ENCODE measurements around the gene OLFM2. TPM values are rescaled to one million over a fixed set of nuclear protein-coding genes. Genes with fewer than 3 reads are reported as not detected.
A peak's percentile ranks its signal among the peaks of the same experiment; 100 is the strongest.

Gene OLFM2
- total and polyA plus RNA-seq, 2 experiments from 2014 or later = 8.9 to 11.6 TPM

DNA sequence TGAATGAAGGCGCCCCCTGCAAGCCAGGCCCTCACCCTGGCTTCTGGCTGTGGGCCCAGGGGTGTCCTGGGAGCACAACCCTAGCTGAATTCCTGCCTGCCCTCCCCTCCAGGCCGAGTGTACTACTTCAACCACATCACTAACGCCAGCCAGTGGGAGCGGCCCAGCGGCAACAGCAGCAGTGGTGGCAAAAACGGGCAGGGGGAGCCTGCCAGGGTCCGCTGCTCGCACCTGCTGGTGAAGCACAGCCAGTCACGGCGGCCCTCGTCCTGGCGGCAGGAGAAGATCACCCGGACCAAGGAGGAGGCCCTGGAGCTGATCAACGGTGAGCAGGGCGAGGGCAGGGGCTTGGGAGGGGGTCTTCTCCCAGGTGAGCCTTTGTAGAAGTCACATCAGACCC, 98.0 kb downstream of the OLFM2 start:
- Histone ChIP-seq H3K4me3 (no peak overlapping the region), H3K4me1 (ENCODE audit: insufficient read depth) (0 out of 2 replicates have a peak, but pooled peaks cover 7% of the 10 kb centered on the region), H3K4me2 (ENCODE audit: unreplicated experiment) (no peak overlapping the region), H3K9me2 (ENCODE audit: insufficient read depth) (no peaks in the 10 kb centered on the region), H3K36me3 (ENCODE audit: low read depth) (no peaks in the 10 kb centered on the region; the same call in 1 of the 2 replicates), H3K9me3 (ENCODE audit: low read depth) (no peaks in the 10 kb centered on the region), H2AFZ (no peak overlapping the region), H3K9ac (no peak overlapping the region), H3K27ac (no peak overlapping the region), H3K27me3 (replicated peaks; ENCODE audit: insufficient read depth) (no peaks in the 10 kb centered on the region), H3F3A (ENCODE audit: insufficient read depth) (peaks cover 8% of the 10 kb centered on the region), H3K79me2 (ENCODE audit: insufficient read depth) (peaks cover 39% of the 10 kb centered on the region), H4K20me1 (ENCODE audit: insufficient read depth) (no peaks in the 10 kb centered on the region)
- DNase-seq = no peak
- in situ Hi-C loops (cut with MboI) = no loop called here
- 93 to 96% methylated on average over 15 of the region's 15 CpGs for WGBS, 2 experiments (ENCODE audit: low coverage in 1 of 2, low lambda C conversion rate in 2 of 2, missing lambda C conversion rate in 2 of 2)
- TF ChIP-seq EZH2 (IDR thresholded peaks at IDR 0.05; ENCODE audit: insufficient read depth, poor library complexity, severe bottlenecking) (no peak), EZH2phosphoT487 (IDR thresholded peaks at IDR 0.05; ENCODE audit: insufficient read depth, low read depth) (no peak)

DNA sequence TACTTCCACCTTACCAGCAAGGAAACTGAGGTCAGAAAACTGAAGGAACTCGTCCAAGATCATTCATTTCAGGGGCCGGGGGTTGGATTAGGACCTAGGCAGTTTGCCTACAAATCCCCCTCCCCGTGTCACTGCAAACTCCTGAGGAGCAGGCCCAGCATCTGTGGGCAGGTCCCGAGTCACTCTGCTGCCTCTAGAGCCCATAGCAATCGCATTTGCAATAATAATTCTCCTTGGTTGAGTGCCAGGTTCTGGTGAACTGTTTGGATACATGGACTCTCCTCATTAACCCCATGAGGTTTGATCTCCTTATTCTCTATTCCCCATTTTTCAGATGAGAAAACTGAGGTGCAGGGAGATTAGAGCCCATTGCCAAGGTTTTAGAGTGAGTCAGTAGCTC, 100.3 kb downstream of the OLFM2 start:
- DNase-seq = peak; percentile 86
- H3K27me3 ChIP-seq (replicated peaks; ENCODE audit: insufficient read depth) = no peaks in the 10 kb centered on the region
- WGBS, 2 experiments (ENCODE audit: low coverage in 1 of 2, low lambda C conversion rate in 2 of 2, missing lambda C conversion rate in 2 of 2) = 1 to 6% methylated on average over 5 of the region's 5 CpGs
- peak overlapping the region; percentile 94 for H3K4me3 ChIP-seq
- in situ Hi-C loops (cut with MboI) = no loop called here
- peak overlapping the region; percentile 98 for H3K4me2 ChIP-seq (ENCODE audit: unreplicated experiment)
- no peaks in the 10 kb centered on the region for H4K20me1 ChIP-seq (ENCODE audit: insufficient read depth)
- peak overlapping the region; percentile 68 for H2AFZ ChIP-seq
- TF ChIP-seq EZH2 (IDR thresholded peaks at IDR 0.05; ENCODE audit: insufficient read depth, poor library complexity, severe bottlenecking) = no peak
- TF ChIP-seq EZH2phosphoT487 (IDR thresholded peaks at IDR 0.05; ENCODE audit: insufficient read depth, low read depth) = no peak
- no peaks in the 10 kb centered on the region for H3K9me3 ChIP-seq (ENCODE audit: low read depth)
- 0 out of 2 replicates have a peak, but pooled peaks cover 7% of the 10 kb centered on the region for H3K4me1 ChIP-seq (ENCODE audit: insufficient read depth)
- no peak overlapping the region for H3K27ac ChIP-seq
- H3K36me3 ChIP-seq (ENCODE audit: low read depth) = no peaks in the 10 kb centered on the region; the same call in 1 of the 2 replicates
- peaks cover 8% of the 10 kb centered on the region for H3F3A ChIP-seq (ENCODE audit: insufficient read depth)
- H3K79me2 ChIP-seq (ENCODE audit: insufficient read depth) = peaks cover 62% of the 10 kb centered on the region
- no peaks in the 10 kb centered on the region for H3K9me2 ChIP-seq (ENCODE audit: insufficient read depth)
- peak overlapping the region; percentile 83 for H3K9ac ChIP-seq

DNA sequence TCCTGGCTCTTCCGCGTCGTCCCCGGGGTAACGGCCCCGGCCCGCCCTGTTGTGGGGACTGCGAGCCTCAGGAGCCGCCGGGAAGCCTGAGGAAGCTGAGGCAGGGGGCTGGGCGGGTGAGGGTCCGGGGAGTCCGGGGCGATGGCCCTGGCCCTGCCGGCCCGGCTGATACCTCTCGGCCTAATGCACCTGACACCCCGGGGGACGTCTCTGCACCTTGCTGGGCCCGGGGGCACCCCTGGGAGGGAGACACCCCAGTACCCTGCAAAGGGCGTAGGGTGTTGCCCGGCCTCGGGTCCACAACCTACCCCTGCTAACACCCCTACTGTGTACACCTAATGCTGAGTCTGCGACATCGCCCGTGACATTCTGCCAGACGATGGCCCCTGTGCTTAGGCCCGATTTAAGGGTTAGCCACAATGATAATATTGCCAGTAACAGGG, 100.8 kb downstream of the OLFM2 start:
- Histone ChIP-seq H3K9me3 (ENCODE audit: low read depth) (no peaks in the 10 kb centered on the region), H3K4me3 (peak overlapping the region; percentile 94), H3K79me2 (ENCODE audit: insufficient read depth) (peaks cover 64% of the 10 kb centered on the region), H3K27me3 (replicated peaks; ENCODE audit: insufficient read depth) (no peaks in the 10 kb centered on the region), H3K9me2 (ENCODE audit: insufficient read depth) (no peaks in the 10 kb centered on the region), H3K4me1 (ENCODE audit: insufficient read depth) (0 out of 2 replicates have a peak, but pooled peaks cover 7% of the 10 kb centered on the region), H3K4me2 (ENCODE audit: unreplicated experiment) (peak overlapping the region; percentile 98), H3K27ac (no peak overlapping the region), H3K9ac (peak overlapping the region; percentile 83), H3F3A (ENCODE audit: insufficient read depth) (peaks cover 8% of the 10 kb centered on the region), H2AFZ (peak overlapping the region; percentile 68), H3K36me3 (ENCODE audit: low read depth) (no peaks in the 10 kb centered on the region; the same call in 1 of the 2 replicates), H4K20me1 (ENCODE audit: insufficient read depth) (no peaks in the 10 kb centered on the region)
- no peak for DNase-seq
- 0 to 1% methylated on average over 14 to 27 of the region's 28 CpGs for WGBS, 2 experiments (ENCODE audit: low coverage in 1 of 2, low lambda C conversion rate in 2 of 2, missing lambda C conversion rate in 2 of 2)
- in situ Hi-C loops (cut with MboI) = no loop called here
- TF ChIP-seq EZH2phosphoT487 (IDR thresholded peaks at IDR 0.05; ENCODE audit: insufficient read depth, low read depth) (no peak), EZH2 (IDR thresholded peaks at IDR 0.05; ENCODE audit: insufficient read depth, poor library complexity, severe bottlenecking) (no peak)

DNA sequence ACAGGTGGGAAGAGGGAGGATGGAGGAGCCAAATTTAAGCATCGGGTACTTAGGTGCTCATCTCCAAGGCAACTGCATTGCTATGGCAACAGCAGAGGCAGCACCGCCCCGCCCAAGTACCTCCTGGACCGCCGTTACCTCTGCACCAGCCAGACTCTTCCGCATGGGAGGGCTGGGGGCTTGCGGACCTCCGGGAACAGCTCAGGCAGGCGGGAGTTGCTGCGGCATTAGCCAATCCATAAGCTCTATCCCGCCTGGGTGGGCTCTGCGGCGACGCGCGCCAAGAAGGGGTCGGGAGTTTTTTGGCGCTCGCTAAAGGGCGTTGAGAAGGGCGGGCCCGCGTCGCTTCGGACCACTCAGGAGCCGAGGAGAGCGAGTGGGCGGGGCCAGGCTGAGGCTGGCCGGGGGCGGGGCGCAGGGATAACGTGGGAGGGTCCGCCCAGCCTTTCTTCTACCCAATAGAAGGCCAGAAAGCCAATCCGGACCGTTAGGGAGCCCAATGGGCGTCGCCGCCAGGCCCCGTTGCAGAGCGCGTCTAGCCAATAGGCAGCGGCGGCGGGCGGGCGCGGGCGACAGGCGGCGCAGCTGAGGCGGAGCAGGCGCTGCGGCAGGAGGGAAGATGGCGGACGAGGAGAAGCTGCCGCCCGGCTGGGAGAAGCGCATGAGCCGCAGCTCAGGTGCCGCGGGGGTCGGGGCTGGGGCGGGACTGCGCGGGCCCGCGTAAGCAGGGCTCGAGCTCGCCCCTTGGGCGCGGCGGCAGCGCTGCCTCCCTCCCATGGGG, 101.4 kb downstream of the OLFM2 start, which contains the start of gene PIN1:
PIN1 (plus strand) TSS at position 593 of the 781 bp plus-strand sequence; CDS start at position 620, 27 bp downstream.
- Histone ChIP-seq H3K9me2 (ENCODE audit: insufficient read depth) (no peaks in the 10 kb centered on the region), H3K79me2 (ENCODE audit: insufficient read depth) (peaks cover 67% of the 10 kb centered on the region), H3K27me3 (replicated peaks; ENCODE audit: insufficient read depth) (no peaks in the 10 kb centered on the region), H3K4me1 (ENCODE audit: insufficient read depth) (0 out of 2 replicates have a peak, but pooled peaks cover 7% of the 10 kb centered on the region), H4K20me1 (ENCODE audit: insufficient read depth) (no peaks in the 10 kb centered on the region), H2AFZ (peak within 1 kb of the TSS; percentile 78), H3K9me3 (ENCODE audit: low read depth) (no peaks in the 10 kb centered on the region), H3K4me3 (peak within 1 kb of the TSS; percentile 94), H3K36me3 (ENCODE audit: low read depth) (0 out of 2 replicates have a peak, but pooled peaks cover 1% of the 10 kb centered on the region), H3F3A (ENCODE audit: insufficient read depth) (peaks cover 8% of the 10 kb centered on the region), H3K9ac (peak within 1 kb of the TSS; percentile 83), H3K27ac (0 out of 2 replicates have a peak within 1 kb of the TSS, but pooled peaks have one; percentile 14), H3K4me2 (ENCODE audit: unreplicated experiment) (peak within 1 kb of the TSS; percentile 98)
- TF ChIP-seq EZH2phosphoT487 (IDR thresholded peaks at IDR 0.05; ENCODE audit: insufficient read depth, low read depth) (no peak), EZH2 (IDR thresholded peaks at IDR 0.05; ENCODE audit: insufficient read depth, poor library complexity, severe bottlenecking) (no peak)
- 1 to 2% methylated on average over 44 to 57 of the region's 73 CpGs for WGBS, 2 experiments (ENCODE audit: low coverage in 1 of 2, low lambda C conversion rate in 2 of 2, missing lambda C conversion rate in 2 of 2)
- DNase-seq = peak; percentile 100
- in situ Hi-C loops (cut with MboI) = no loop called here
